MCF 10A (cell line): ENCODE data around the gene SLC22A14. TPM values are rescaled to one million over a fixed set of nuclear protein-coding genes. Genes with fewer than 3 reads are reported as not detected.

Experiments used
- BruUV-seq: library from RNA; stranded (reverse); fragments of 400-500 nt; replicated peaks from 2 replicates; lab custom pipeline; 2021; lab: Mats Ljungman, UMichigan
- CTCF ChIA-PET: fragments of 300-600 bp; sonication (Branson Sonifier 250); formaldehyde crosslinking; extraction: SDS; loops from one replicate; lab custom pipeline; 2021; ENCODE audit warnings: antibody characterized with exemption, inconsistent platforms; lab: Yijun Ruan, JAX
- POLR2A ChIA-PET: fragments of 300-600, 350-650 bp; sonication (Branson Sonifier 250); formaldehyde crosslinking; extraction: SDS; loops from one replicate; lab custom pipeline; 2020; ENCODE audit warnings: antibody characterized with exemption, inconsistent platforms; lab: Yijun Ruan, JAX
- DNase-seq: peaks from one replicate; pipeline ENCODE4 v3.0.0-alpha.2; 2018; ENCODE audit not compliant: unreplicated experiment
- H3K27ac Mint-ChIP-seq: one replicate; pipeline ENCODE4 v1.8.0; 2022; ENCODE audit warnings: mild to moderate bottlenecking, low read depth, mixed read lengths; ENCODE audit not compliant: unreplicated experiment
- H3K27me3 Mint-ChIP-seq: one replicate; pipeline ENCODE4 v1.8.0; 2022; ENCODE audit warnings: mixed read lengths; ENCODE audit not compliant: insufficient read depth, unreplicated experiment
- H3K36me3 Mint-ChIP-seq: one replicate; pipeline ENCODE4 v1.8.0; 2022; ENCODE audit warnings: mild to moderate bottlenecking, moderate library complexity, mixed read lengths; ENCODE audit not compliant: insufficient read depth, unreplicated experiment
- H3K4me1 Mint-ChIP-seq: one replicate; pipeline ENCODE4 v1.8.0; 2022; ENCODE audit warnings: mixed read lengths; ENCODE audit not compliant: insufficient read depth, unreplicated experiment
- H3K4me3 Mint-ChIP-seq: one replicate; pipeline ENCODE4 v1.8.0; 2022; ENCODE audit warnings: mild to moderate bottlenecking, moderate library complexity, mixed read lengths; ENCODE audit not compliant: unreplicated experiment
- H3K9me3 Mint-ChIP-seq: one replicate; pipeline ENCODE4 v1.8.0; 2022; ENCODE audit warnings: mixed read lengths; ENCODE audit not compliant: unreplicated experiment
- intact Hi-C: fragments of 100-400 bp; cut with micrococcal nuclease; formaldehyde crosslinking; loops from 2 replicates; pipeline ENCODE4 v1.14.1; 2022
- total RNA-seq: library from RNA; stranded (reverse); gene quantifications from 2 replicates; pipeline ENCODE4 v1.2.3, GENCODE V29; 2022
- TF ChIP-seq, protein P1 (sequence below): fragments of 200-600 bp; IDR thresholded peaks from one replicate; pipeline ENCODE4 v1.8.0; 2022; ENCODE audit warnings: antibody characterized with exemption, mild to moderate bottlenecking; ENCODE audit not compliant: unreplicated experiment

Gene SLC22A14
- total RNA-seq, 1 experiment from 2014 or later = 0.44 TPM

DNA sequence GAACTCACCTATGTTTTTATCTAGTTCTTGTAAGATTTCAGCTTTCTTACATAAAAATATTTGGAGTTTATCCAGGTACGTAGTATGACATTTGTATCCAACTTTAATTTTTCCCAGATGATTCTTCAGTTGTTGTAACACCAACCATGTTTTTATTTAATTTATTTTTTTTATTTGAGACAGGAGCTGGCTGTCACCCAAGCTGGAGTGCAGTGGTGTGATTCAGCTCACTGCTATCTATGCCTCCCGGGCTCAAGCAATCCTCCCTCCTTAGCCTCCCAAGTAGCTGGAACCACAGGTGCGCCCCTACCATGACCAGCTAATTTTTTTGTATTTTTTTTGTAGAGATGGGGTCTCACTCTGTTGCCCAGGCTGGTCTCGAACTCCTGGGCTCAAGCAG lies 71.1 kb downstream of the SLC22A14 start:
- ChIA-PET CTCF (interaction anchor here (0.6 to 2.9 kb wide), 6 partner anchors 8 to 143 kb away, joined by 3 to 30 read pairs (median 6); partner anchors contain the start of genes EXOG and XYLB), POLR2A (interaction anchor here (0.6 to 1.1 kb wide), 3 partner anchors 58 to 200 kb away, joined by 3 read pairs; no protein-coding TSS in a partner anchor)
- H3K36me3 Mint-ChIP-seq = no peaks in the 10 kb centered on the region
- DNase-seq = peak; percentile 62
- H3K27me3 Mint-ChIP-seq = no peaks in the 10 kb centered on the region
- H3K4me3 Mint-ChIP-seq = no peak overlapping the region
- intact Hi-C loops = no loop called here
- H3K9me3 Mint-ChIP-seq = no peaks in the 10 kb centered on the region
- no TSS peak for BruUV-seq
- peaks cover 21% of the 10 kb centered on the region for H3K4me1 Mint-ChIP-seq
- TF ChIP-seq, protein P1, sequence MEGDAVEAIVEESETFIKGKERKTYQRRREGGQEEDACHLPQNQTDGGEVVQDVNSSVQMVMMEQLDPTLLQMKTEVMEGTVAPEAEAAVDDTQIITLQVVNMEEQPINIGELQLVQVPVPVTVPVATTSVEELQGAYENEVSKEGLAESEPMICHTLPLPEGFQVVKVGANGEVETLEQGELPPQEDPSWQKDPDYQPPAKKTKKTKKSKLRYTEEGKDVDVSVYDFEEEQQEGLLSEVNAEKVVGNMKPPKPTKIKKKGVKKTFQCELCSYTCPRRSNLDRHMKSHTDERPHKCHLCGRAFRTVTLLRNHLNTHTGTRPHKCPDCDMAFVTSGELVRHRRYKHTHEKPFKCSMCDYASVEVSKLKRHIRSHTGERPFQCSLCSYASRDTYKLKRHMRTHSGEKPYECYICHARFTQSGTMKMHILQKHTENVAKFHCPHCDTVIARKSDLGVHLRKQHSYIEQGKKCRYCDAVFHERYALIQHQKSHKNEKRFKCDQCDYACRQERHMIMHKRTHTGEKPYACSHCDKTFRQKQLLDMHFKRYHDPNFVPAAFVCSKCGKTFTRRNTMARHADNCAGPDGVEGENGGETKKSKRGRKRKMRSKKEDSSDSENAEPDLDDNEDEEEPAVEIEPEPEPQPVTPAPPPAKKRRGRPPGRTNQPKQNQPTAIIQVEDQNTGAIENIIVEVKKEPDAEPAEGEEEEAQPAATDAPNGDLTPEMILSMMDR = no peak
- H3K27ac Mint-ChIP-seq = no peak overlapping the region

- TF ChIP-seq, protein P1 = no peak
- no TSS peak for BruUV-seq
- H3K36me3 Mint-ChIP-seq = no peaks in the 10 kb centered on the region
- DNase-seq = peak; percentile 92
- peak overlapping the region; percentile 28 for H3K4me3 Mint-ChIP-seq
- H3K4me1 Mint-ChIP-seq = peaks cover 19% of the 10 kb centered on the region
- ChIA-PET CTCF (interaction anchor here (0.5 to 2.9 kb wide), 5 partner anchors 9 to 134 kb away, joined by 3 to 30 read pairs (median 5); partner anchors contain the start of gene XYLB), POLR2A (interaction anchor here (0.6 to 1.4 kb wide), 5 partner anchors 8 to 1058 kb away, joined by 3 to 10 read pairs (median 3); partner anchors contain the start of gene XYLB)
- intact Hi-C loops = no loop called here
- no peaks in the 10 kb centered on the region for H3K27me3 Mint-ChIP-seq
- no peaks in the 10 kb centered on the region for H3K9me3 Mint-ChIP-seq
- peak overlapping the region; percentile 54 for H3K27ac Mint-ChIP-seq
Observed at GRCh38 chr3:38354588-38355330, 72.7 kb downstream of the SLC22A14 start.

- Mint-ChIP-seq H3K27ac (no peak overlapping the region), H3K9me3 (no peaks in the 10 kb centered on the region), H3K4me1 (peaks cover 12% of the 10 kb centered on the region), H3K36me3 (peaks cover 18% of the 10 kb centered on the region), H3K4me3 (no peak overlapping the region), H3K27me3 (no peaks in the 10 kb centered on the region)
- BruUV-seq = no TSS peak
- ChIA-PET POLR2A (interaction anchor here (1.1 kb wide), 1 partner anchor 12 kb away, joined by 3 read pairs; the partner anchor contains the start of gene XYLB), CTCF (interaction anchor here (0.6 to 1.3 kb wide), 5 partner anchors 9 to 1833 kb away, joined by 3 to 5 read pairs (median 3); no protein-coding TSS in a partner anchor)
- TF ChIP-seq, protein P1 = no peak
- intact Hi-C loops = no loop called here
- no peak for DNase-seq
Observed at GRCh38 chr3:38359038-38359437, 76.9 kb downstream of the SLC22A14 start.

GRCh38 chr3:38360345-38360744 lies 78.3 kb downstream of the SLC22A14 start:
- H3K4me3 Mint-ChIP-seq = no peak overlapping the region
- H3K4me1 Mint-ChIP-seq = peaks cover 4% of the 10 kb centered on the region
- TF ChIP-seq, protein P1 = no peak
- intact Hi-C loops = no loop called here
- H3K36me3 Mint-ChIP-seq = peaks cover 27% of the 10 kb centered on the region
- no peaks in the 10 kb centered on the region for H3K27me3 Mint-ChIP-seq
- no peak for DNase-seq
- H3K27ac Mint-ChIP-seq = no peak overlapping the region
- BruUV-seq = no TSS peak
- ChIA-PET POLR2A (no interaction called here), CTCF (interaction anchor here (1.1 kb wide), 1 partner anchor 120 kb away, joined by 3 read pairs; no protein-coding TSS in a partner anchor)
- no peaks in the 10 kb centered on the region for H3K9me3 Mint-ChIP-seq
